ENCODE data around the gene FIGNL1.
"Not testable (repeated sequence)": the region's sequence is repeated elsewhere in the genome, so short reads cannot be mapped to it uniquely, and the experiment has no call there.

FIGNL1 gene

GRCh38 chr7:50466815-50467585 lies 16.9 kb upstream of the FIGNL1 start:
- CTCF ChIA-PET, result interaction anchor here (0.6 to 3.1 kb wide), 16 partner anchors 14 to 776 kb away, joined by 3 to 17 read pairs (median 4); partner anchors contain the start of gene ZPBP

GRCh38 chr7:50463035-50463434 lies 12.9 kb upstream of the FIGNL1 start:
- no peak for DNase-seq (ENCODE audit: low spot score)
- POLR2A ChIA-PET (ENCODE audit: low non-redundant PET), result no interaction called here

More at GRCh38 chr7:50466815-50467585, 16.9 kb upstream of the FIGNL1 start:
- no peak overlapping the region for H3K27ac ChIP-seq
- no peak for TF ChIP-seq CTCF (conservative IDR thresholded peaks at IDR 0.05; ENCODE audit: low read depth)
- DNase-seq (ENCODE audit: low spot score), result no peak
- POLR2A ChIA-PET (ENCODE audit: low non-redundant PET), result no interaction called here

GRCh38 chr7:50462361-50462760 lies 12.2 kb upstream of the FIGNL1 start:
- TF ChIP-seq CTCF (conservative IDR thresholded peaks at IDR 0.05; ENCODE audit: low read depth), result no peak
- POLR2A ChIA-PET (ENCODE audit: low non-redundant PET), result no interaction called here
- CTCF ChIA-PET, result interaction anchor here (0.7 kb wide), 1 partner anchor 581 kb away, joined by 4 read pairs; no protein-coding TSS in a partner anchor
- no peak overlapping the region for H3K27ac ChIP-seq
- no peak for DNase-seq (ENCODE audit: low spot score)

More at GRCh38 chr7:50463035-50463434, 12.9 kb upstream of the FIGNL1 start:
- CTCF ChIA-PET, result interaction anchor here (0.6 kb wide), 1 partner anchor 139 kb away, joined by 4 read pairs; no protein-coding TSS in a partner anchor
- no peak overlapping the region for H3K27ac ChIP-seq
- no peak for TF ChIP-seq CTCF (conservative IDR thresholded peaks at IDR 0.05; ENCODE audit: low read depth)

GRCh38 chr7:50461695-50462094 lies 11.5 kb upstream of the FIGNL1 start:
- DNase-seq (ENCODE audit: low spot score), result no peak
- H3K27ac ChIP-seq, result no peak overlapping the region
- ChIA-PET CTCF (no interaction called here), POLR2A (ENCODE audit: low non-redundant PET) (no interaction called here)
- no peak for TF ChIP-seq CTCF (conservative IDR thresholded peaks at IDR 0.05; ENCODE audit: low read depth)

- H3K27ac ChIP-seq; DNase-seq (ENCODE audit: low spot score); POLR2A ChIA-PET (ENCODE audit: low non-redundant PET): not testable (repeated sequence)
- CTCF ChIA-PET, result interaction anchor here (0.6 kb wide), 1 partner anchor 682 kb away, joined by 5 read pairs; no protein-coding TSS in a partner anchor
These were observed 9.0 kb upstream of the FIGNL1 start for GRCh38 chr7:50459183-50459582.

GRCh38 chr7:50458651-50459050 lies 8.5 kb upstream of the FIGNL1 start:
- POLR2A ChIA-PET (ENCODE audit: low non-redundant PET), result interaction anchor here (0.8 kb wide), 1 partner anchor 24 kb away, joined by 5 read pairs; no protein-coding TSS in a partner anchor
- CTCF ChIA-PET, result interaction anchor here (0.6 kb wide), 1 partner anchor 683 kb away, joined by 5 read pairs; no protein-coding TSS in a partner anchor
- H3K27ac ChIP-seq; DNase-seq (ENCODE audit: low spot score): not testable (repeated sequence)

GRCh38 chr7:50456371-50457123 lies 6.4 kb upstream of the FIGNL1 start:
- no peak for DNase-seq (ENCODE audit: low spot score)
- TF ChIP-seq CTCF (conservative IDR thresholded peaks at IDR 0.05; ENCODE audit: low read depth), result no peak
- H3K27ac ChIP-seq, result no peak overlapping the region
- CTCF ChIA-PET, result no interaction called here
- POLR2A ChIA-PET (ENCODE audit: low non-redundant PET), result no interaction called here
